Tibial artery (tissue), 4 donors: ENCODE measurements around the gene DPY19L2.
"Not testable (repeated sequence)": the region's sequence is repeated elsewhere in the genome, so short reads cannot be mapped to it uniquely, and the experiment has no call there.

Experiments
- DNase-seq, 2 donors: peaks; one replicate each; pipeline ENCODE4 v3.0.0-alpha.2; 2019
- H3K27ac ChIP-seq, 2 donors: fragments of 200-600 bp; sonication (generic) in 1 of 2; 1 replicate in 1 of 2; 2 replicates in 1 of 2; pipeline ENCODE4 v1.5.1; 2018 to 2019; ENCODE audit warnings: mild to moderate bottlenecking in 1 of 2
- H3K27me3 ChIP-seq, 2 donors: fragments of 200-600 bp; sonication (generic) in 1 of 2; one replicate each; pipeline versions ENCODE4 v1.5.1 to v1.6.0; 2016 to 2019
- H3K36me3 ChIP-seq, 3 donors: fragments of 200-600 bp; sonication (generic) in 2 of 3; one replicate each; pipeline ENCODE4 v1.5.1; 2016 to 2019; ENCODE audit warnings: mild to moderate bottlenecking in 2 of 3
- H3K4me1 ChIP-seq, 4 donors: fragments of 200-600 bp; sonication (generic) in 2 of 4; 1 replicate in 3 of 4; 2 replicates in 1 of 4; pipeline ENCODE4 v1.5.1; 2016 to 2019
- H3K4me3 ChIP-seq, 2 donors: fragments of 200-600 bp; sonication (generic) in 1 of 2; 1 replicate in 1 of 2; 2 replicates in 1 of 2; pipeline ENCODE4 v1.5.1; 2018 to 2019; ENCODE audit warnings: mild to moderate bottlenecking in 2 of 2
- H3K9me3 ChIP-seq, 3 donors: fragments of 200-600 bp; sonication (generic) in 1 of 3; one replicate each; pipeline ENCODE4 v1.5.1; 2016 to 2019
- CTCF ChIP-seq, 2 experiments: fragments of 200-600 bp in 1 of 2; fragments of 450-650 bp in 1 of 2; IDR thresholded peaks; one replicate each; pipeline ENCODE4 v1.5.1; 2017 to 2019; ENCODE audit warnings: antibody characterized with exemption in 2 of 2, mild to moderate bottlenecking in 1 of 2, moderate library complexity in 1 of 2
- intact Hi-C: fragments of 100-400 bp; cut with DNase I; formaldehyde crosslinking; loops from one replicate; pipeline ENCODE4 v1.15.0; 2023; ENCODE audit warnings: low total_unique reads

The DPY19L2 gene

GRCh38 chr12:63558445-63558844 is 109.8 kb downstream of the DPY19L2 start:
- H3K27ac ChIP-seq, H3K36me3 ChIP-seq, intact Hi-C loops, H3K4me1 ChIP-seq, H3K27me3 ChIP-seq, H3K4me3 ChIP-seq, DNase-seq, H3K9me3 ChIP-seq: not testable (repeated sequence)

GRCh38 chr12:63551397-63551796 is 116.9 kb downstream of the DPY19L2 start:
- intact Hi-C loops, H3K27me3 ChIP-seq, H3K36me3 ChIP-seq, DNase-seq, H3K27ac ChIP-seq, H3K4me3 ChIP-seq, H3K9me3 ChIP-seq: not testable (repeated sequence)
- H3K4me1 ChIP-seq = peaks cover 0 to 26% (median 0%) of the 10 kb centered on the region in 4 donors

- DNase-seq = not testable (repeated sequence)
These were observed 119.3 kb downstream of the DPY19L2 start for GRCh38 chr12:63549034-63549433.

GRCh38 chr12:63545298-63545916 is 122.9 kb downstream of the DPY19L2 start:
- H3K27me3 ChIP-seq, DNase-seq, H3K4me3 ChIP-seq, intact Hi-C loops, H3K9me3 ChIP-seq, H3K27ac ChIP-seq, H3K36me3 ChIP-seq: not testable (repeated sequence)
- peaks cover 0 to 36% (median 0%) of the 10 kb centered on the region in 4 donors for H3K4me1 ChIP-seq

More at GRCh38 chr12:63549034-63549433, 119.3 kb downstream of the DPY19L2 start:
- peak overlapping the region; percentile 41 to 65 for H3K27ac ChIP-seq
- H3K4me3 ChIP-seq, intact Hi-C loops, H3K27me3 ChIP-seq, H3K36me3 ChIP-seq, H3K9me3 ChIP-seq: not testable (repeated sequence)
- peaks cover 0 to 30% (median 0%) of the 10 kb centered on the region in 4 donors for H3K4me1 ChIP-seq

GRCh38 chr12:63538656-63539055 is 129.6 kb downstream of the DPY19L2 start:
- DNase-seq, H3K9me3 ChIP-seq, H3K27me3 ChIP-seq, H3K36me3 ChIP-seq, intact Hi-C loops, H3K4me3 ChIP-seq: not testable (repeated sequence)
- Histone ChIP-seq H3K4me1 (peaks cover 0 to 23% (median 0%) of the 10 kb centered on the region in 4 donors), H3K27ac (peak overlapping the region; percentile 68 to 73)

GRCh38 chr12:63537838-63538237 is 130.5 kb downstream of the DPY19L2 start:
- H3K36me3 ChIP-seq, H3K4me3 ChIP-seq, intact Hi-C loops, DNase-seq, H3K9me3 ChIP-seq, H3K27me3 ChIP-seq: not testable (repeated sequence)
- Histone ChIP-seq H3K4me1 (peaks cover 0 to 23% (median 0%) of the 10 kb centered on the region in 4 donors), H3K27ac (peak overlapping the region; percentile 68 to 73)

- H3K9me3 ChIP-seq, H3K27me3 ChIP-seq: not testable (repeated sequence)
These were observed 138.7 kb downstream of the DPY19L2 start for GRCh38 chr12:63529641-63530040.

GRCh38 chr12:63525831-63526230 is 142.5 kb downstream of the DPY19L2 start:
- DNase-seq = no peak
- Histone ChIP-seq H3K27me3 (no peaks in the 10 kb centered on the region), H3K4me3 (no peak overlapping the region), H3K4me1 (peaks cover 0 to 7% (median 0%) of the 10 kb centered on the region in 4 donors), H3K36me3 (no peaks in the 10 kb centered on the region), H3K27ac (no peak overlapping the region), H3K9me3 (peaks cover 0 to 5% (median 3%) of the 10 kb centered on the region in 3 donors)
- intact Hi-C loops = no loop called here
- no peak for TF ChIP-seq CTCF (IDR thresholded peaks at IDR 0.05)

More at GRCh38 chr12:63529641-63530040, 138.7 kb downstream of the DPY19L2 start:
- DNase-seq, H3K36me3 ChIP-seq, H3K4me1 ChIP-seq, intact Hi-C loops, H3K4me3 ChIP-seq, H3K27ac ChIP-seq: not testable (repeated sequence)

- no peak for DNase-seq
- Histone ChIP-seq H3K9me3 (no peaks in the 10 kb centered on the region), H3K36me3 (no peaks in the 10 kb centered on the region), H3K27me3 (no peaks in the 10 kb centered on the region), H3K27ac (no peak overlapping the region), H3K4me1 (peaks cover 0 to 12% (median 0%) of the 10 kb centered on the region in 4 donors), H3K4me3 (no peak overlapping the region)
- TF ChIP-seq CTCF (IDR thresholded peaks at IDR 0.05) = no peak
- intact Hi-C loops = no loop called here
These were observed 146.6 kb downstream of the DPY19L2 start for GRCh38 chr12:63521706-63522105.
